ENCODE data around the gene RP9. TPM values are rescaled to one million over a fixed set of nuclear protein-coding genes. Genes with fewer than 3 reads are reported as not detected.

The RP9 gene
- total and polyA plus RNA-seq, 2 of the 4 experiments (the other 2 are of a cell fraction): 9.5 to 18.1 TPM

DNA sequence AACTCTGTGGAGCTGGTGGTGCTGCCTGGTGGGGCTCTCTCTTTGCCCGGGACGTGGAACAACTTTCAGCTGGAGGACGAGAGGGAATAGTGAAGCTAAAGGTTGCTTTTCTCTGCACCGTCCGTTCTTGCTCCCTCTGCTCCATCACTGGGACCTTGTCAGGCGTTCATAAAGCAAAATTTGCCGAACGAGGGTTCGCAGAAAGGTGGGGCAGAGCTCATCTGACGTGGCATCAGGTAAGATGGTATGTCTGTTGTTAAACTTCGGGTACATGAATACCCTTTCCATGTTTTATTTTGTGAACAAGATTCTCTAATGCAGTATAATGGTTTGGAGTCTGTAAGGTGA lies 20.6 kb upstream of the RP9 start:
- in situ Hi-C loops (cut with MboI; ENCODE audit: low sequenced_read_pairs) (no loop called here), dilution Hi-C loops (cut with HindIII; ENCODE audit: low sequenced_read_pairs, unreplicated experiment) (no loop called here)
- BruUV-seq (replicated peaks): no TSS peak

More for the DNA sequence above, 20.6 kb upstream of the RP9 start:
- H3K27ac ChIP-seq (ENCODE audit: insufficient read depth, low read length): peak overlapping the region; percentile 35
- H4K20me1 ChIP-seq (ENCODE audit: insufficient read depth, low read length): no peaks in the 10 kb centered on the region
- H3K4me2 ChIP-seq (ENCODE audit: low read depth, low read length): peak overlapping the region; percentile 80
- H4K5ac ChIP-seq (ENCODE audit: low read depth, low read length): no peak overlapping the region; the same call in 1 of the 2 replicates
- H4K91ac ChIP-seq (ENCODE audit: insufficient read depth, low read depth, low read length): peak overlapping the region; percentile 1; the same call in 1 of the 2 replicates
- no peaks in the 10 kb centered on the region for H3K9me3 ChIP-seq (ENCODE audit: control insufficient read depth, insufficient read depth, low read length)
- peak overlapping the region; percentile 14 to 88; a peak in 2 of 4 replicates for H4K8ac ChIP-seq (ENCODE audit: low read depth in 2 of 2, low read length in 2 of 2)
- H2BK5ac ChIP-seq (ENCODE audit: low read depth, low read length, poor library complexity, severe bottlenecking): peak overlapping the region; percentile 54
- TF ChIP-seq ELK1 (IDR thresholded peaks at IDR 0.05; ENCODE audit: borderline replicate concordance, low read depth, low read length) (no peak), BHLHE40 (IDR thresholded peaks at IDR 0.05; ENCODE audit: low read depth, low read length) (no peak), MXI1 (IDR thresholded peaks at IDR 0.05; ENCODE audit: borderline replicate concordance, low read depth, low read length) (no peak)
- intact Hi-C loops (cut with micrococcal nuclease): no loop called here
- H2AK9ac ChIP-seq (replicated peaks; ENCODE audit: low read depth, low read length, poor library complexity): no peak overlapping the region
- peak overlapping the region; percentile 94 for H2AFZ ChIP-seq (replicated peaks; ENCODE audit: low read length, poor library complexity)
- ChIA-PET POLR2A (ENCODE audit: unreplicated experiment) (interaction anchor here (0.9 kb wide), 1 partner anchor 10 kb away, joined by 3 read pairs; no protein-coding TSS in a partner anchor), CTCF (interaction anchor here (0.6 to 1.0 kb wide), 2 partner anchors 21 to 931 kb away, joined by 3 read pairs; partner anchors contain the start of gene RP9)
- H3K4me3 ChIP-seq (ENCODE audit: insufficient read depth, low read depth, low read length): peak overlapping the region; percentile 67
- peaks cover 4 to 13% of the 10 kb centered on the region in 2 experiments; a peak in 3 of 4 replicates for H3K79me1 ChIP-seq (ENCODE audit: low read depth in 1 of 2, low read length in 2 of 2)
- H2AK5ac ChIP-seq (ENCODE audit: low read depth, low read length): no peak overlapping the region
- H2BK20ac ChIP-seq (ENCODE audit: low read depth, low read length): no peak overlapping the region
- no peak overlapping the region for H3K18ac ChIP-seq (ENCODE audit: low read depth, low read length)
- H3K23ac ChIP-seq (ENCODE audit: low read depth, low read length): peak overlapping the region; percentile 44; the same call in 1 of the 2 replicates
- DNase-seq (no peak), ATAC-seq (ENCODE audit: low read depth) (peak; percentile 5; the same call in 1 of the 2 replicates)
- no peaks in the 10 kb centered on the region for H3K27me3 ChIP-seq (ENCODE audit: control insufficient read depth, insufficient read depth, low read length)
- H3K56ac ChIP-seq (ENCODE audit: extremely low read depth, insufficient read depth, low read length): peak overlapping the region; percentile 42; the same call in 1 of the 2 replicates
- WGBS, 2 experiments (ENCODE audit: extremely low coverage in 2 of 2, insufficient read length in 1 of 2): no CpG with 5 or more reads among the region's 11 CpGs
- peak overlapping the region; percentile 71 for H3K9ac ChIP-seq (ENCODE audit: low read depth, low read length)
- H3K4ac ChIP-seq (ENCODE audit: low read depth, low read length): 0 out of 2 replicates have a peak overlapping the region, but pooled peaks have one; percentile 38
- no peaks in the 10 kb centered on the region for H3K9me1 ChIP-seq (ENCODE audit: insufficient read depth, low read length)
- no peaks in the 10 kb centered on the region for H3K36me3 ChIP-seq (ENCODE audit: control insufficient read depth, insufficient read depth, low read length)
- peak overlapping the region; percentile 35 for H3K14ac ChIP-seq (replicated peaks; ENCODE audit: low read depth, low read length)
- no peaks in the 10 kb centered on the region for H3K4me1 ChIP-seq (ENCODE audit: control insufficient read depth, insufficient read depth, low read length)
- no peak overlapping the region for H2BK120ac ChIP-seq (ENCODE audit: low read depth, low read length)
- no peak overlapping the region for H2BK15ac ChIP-seq (ENCODE audit: low read depth, low read length)
